A549 (cell line): Measurements from ENCODE around the gene EXTL1. TPM values are rescaled to one million over a fixed set of nuclear protein-coding genes. Genes with fewer than 3 reads are reported as not detected.

Experiments used
- ATAC-seq, 2 experiments: fragments of 200-7000 bp in 1 of 2; fragments of >200 bp in 1 of 2; cut with Nextera tagmentation in 1 of 2; cut with Tn5 transposase in 1 of 2; 3 replicates each; pipeline versions ENCODE4 v1.8.0 to v1.9.1; 2018 to 2020; ENCODE audit warnings: mild to moderate bottlenecking in 1 of 2, moderate library complexity in 1 of 2
- CTCF ChIA-PET: fragments of 300-600 bp; sonication (Branson Sonifier 250); formaldehyde crosslinking; extraction: SDS; loops from one replicate; lab custom pipeline; 2021; ENCODE audit warnings: antibody characterized with exemption, inconsistent platforms; lab: Yijun Ruan, JAX
- POLR2A ChIA-PET: fragments of 350-600 bp; formaldehyde crosslinking; extraction: SDS; loops from one replicate; lab custom pipeline; 2021; ENCODE audit warnings: antibody characterized with exemption, inconsistent platforms; lab: Yijun Ruan, JAX
- DNase-seq, 2 experiments: peaks; one replicate each; pipeline versions ENCODE4 v3.0.0 to v3.0.0-alpha.2; 2011 to 2016; ENCODE audit warnings: low read depth in 1 of 2, low spot score in 1 of 2
- FAIRE-seq: peaks from 2 replicates; lab custom pipeline; 2011; peaks lifted over from hg19 to GRCh38; lab: Jason Lieb, UNC
- H3K27ac ChIP-seq, 2 experiments: fragments of >200 bp; sonication (Bioruptor Twin); formaldehyde crosslinking; 3 replicates each; pipeline ENCODE4 v1.5.1; 2016 to 2017
- H3K4me1 ChIP-seq: fragments of >200 bp; sonication (Bioruptor Twin); formaldehyde crosslinking; 3 replicates; pipeline ENCODE4 v1.6.1; 2016
- H3K4me2 ChIP-seq: fragments of >200 bp; sonication (Bioruptor Twin); formaldehyde crosslinking; 3 replicates; pipeline ENCODE4 v1.6.1; 2016
- H3K4me3 ChIP-seq: fragments of >200 bp; sonication (Bioruptor Twin); formaldehyde crosslinking; 3 replicates; pipeline ENCODE4 v1.5.1; 2016
- H3K9me3 ChIP-seq: fragments of >200 bp; sonication (Bioruptor Twin); formaldehyde crosslinking; 3 replicates; pipeline ENCODE4 v1.6.1; 2016
- FOXS1 ChIP-seq: fragments of 250-450 bp; sonication (Bioruptor Pico); IDR thresholded peaks from 2 replicates; pipeline ENCODE4 v1.5.0; 2020; ENCODE audit warnings: mild to moderate bottlenecking, moderate library complexity
- HOXB5 ChIP-seq: fragments of 250-450 bp; sonication (Bioruptor Pico); IDR thresholded peaks from 2 replicates; pipeline ENCODE4 v1.5.0; 2020; ENCODE audit warnings: mild to moderate bottlenecking, moderate library complexity
- JUNB ChIP-seq: fragments of >200 bp; sonication (Bioruptor Twin); formaldehyde crosslinking; IDR thresholded peaks from 2 replicates; pipeline ENCODE4 v1.6.1; 2016
- MYC ChIP-seq: IDR thresholded peaks from 2 replicates; pipeline ENCODE4 v1.6.1; 2012; ENCODE audit warnings: mild to moderate bottlenecking, inconsistent platforms, low read length, improper control_type of control experiment, borderline replicate concordance
- NFE2L2 ChIP-seq: fragments of 150-350 bp; conservative IDR thresholded peaks from 2 replicates; pipeline ENCODE4 v1.6.1; 2014; ENCODE audit warnings: low read length
- PHF8 ChIP-seq: fragments of 200-600 bp; sonication (generic); IDR thresholded peaks from 2 replicates; pipeline ENCODE4 v1.6.1; 2016; ENCODE audit warnings: low read depth, mild to moderate bottlenecking, antibody characterized with exemption, moderate library complexity, borderline replicate concordance
- POLR2AphosphoS2 ChIP-seq: conservative IDR thresholded peaks from 2 replicates; pipeline ENCODE4 v1.6.1; 2012; ENCODE audit warnings: low read length, improper control_type of control experiment, inconsistent platforms
- RARB ChIP-seq: fragments of 250-450 bp; sonication (Bioruptor Pico); IDR thresholded peaks from 2 replicates; pipeline ENCODE4 v1.8.0; 2021; ENCODE audit warnings: mild to moderate bottlenecking, moderate library complexity
- RNF2 ChIP-seq: fragments of 200-600 bp; sonication (generic); IDR thresholded peaks from 2 replicates; pipeline ENCODE4 v1.6.1; 2016; ENCODE audit warnings: low read depth, mild to moderate bottlenecking, antibody characterized with exemption, moderate library complexity, borderline replicate concordance
- TFCP2L1 ChIP-seq: fragments of 250-450 bp; sonication (Bioruptor Pico); IDR thresholded peaks from 2 replicates; pipeline ENCODE4 v1.5.0; 2021; ENCODE audit warnings: mild to moderate bottlenecking
- TP53 ChIP-seq: fragments of 250-450 bp; sonication (Bioruptor Pico); IDR thresholded peaks from 2 replicates; pipeline ENCODE4 v1.5.0; 2021; ENCODE audit warnings: mild to moderate bottlenecking, moderate library complexity
- ZC3H11A ChIP-seq: fragments of 450-650 bp; IDR thresholded peaks from 2 replicates; pipeline ENCODE4 v1.6.1; 2014; ENCODE audit warnings: antibody characterized with exemption, mild to moderate bottlenecking
- whole genome bisulfite sequencing: methylation state at CpG from one replicate; pipeline ENCODE4 v1.1.6; 2017; ENCODE audit errors: missing lambda C conversion rate; 5-methylcytosine and 5-hydroxymethylcytosine counted together
- polyA plus RNA-seq, 4 experiments: library from polyadenylated mRNA; depleted of rRNA in 3 of 4; stranded (reverse); fragments of >200 nt; fragmentation: RNase III in 1 of 4; extraction: RNeasy Plus Mini Kit Qiagen cat#74134 plus additional on column Dnase treatment in 1 of 4; gene quantifications; 2 replicates in 3 of 4; 3 replicates in 1 of 4; pipeline ENCODE4 v1.2.3, GENCODE V29; 2011 to 2017
- small RNA-seq, 6 experiments: library from RNA; depleted of rRNA; stranded (forward); fragments of <200 nt; gene quantifications; one replicate each; pipeline ENCODE3, GENCODE V24; 2012
- TF ChIP-seq, protein P1 (sequence below): fragments of 200-600 bp; sonication (generic); IDR thresholded peaks from 2 replicates; pipeline ENCODE4 v1.6.1; 2016; ENCODE audit warnings: antibody characterized with exemption, mild to moderate bottlenecking, moderate library complexity
- TF ChIP-seq, protein P2 (sequence below): fragments of >200 bp; sonication (Bioruptor Twin); formaldehyde crosslinking; IDR thresholded peaks from 3 replicates; pipeline ENCODE4 v1.6.1; 2016

The EXTL1 gene
- polyA plus RNA-seq, 2 of the 4 experiments (the other 2 are of a cell fraction): 0.03 to 0.04 TPM

DNA sequence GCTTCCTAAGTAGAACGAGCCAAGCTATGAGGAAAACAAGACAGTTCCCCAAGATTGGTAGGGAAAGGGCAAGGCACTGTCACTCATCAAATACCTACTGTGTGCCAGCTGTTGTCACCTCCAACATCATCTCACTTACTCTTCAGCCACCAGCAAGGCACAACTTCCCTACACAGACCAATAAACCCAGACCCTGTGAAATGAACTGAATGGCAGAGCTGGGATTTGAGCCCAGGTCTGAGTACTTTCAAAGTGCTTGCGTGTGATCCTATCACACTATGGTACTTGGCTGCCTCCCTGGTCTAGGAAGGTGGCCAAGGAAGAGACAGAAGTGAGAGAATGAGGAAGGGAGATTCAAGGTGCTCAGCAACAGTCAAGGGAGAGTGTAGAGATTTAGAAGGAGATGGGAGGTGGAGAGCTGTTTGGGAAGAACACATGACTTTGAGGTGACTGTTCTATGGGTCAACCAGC lies 62.6 kb downstream of the EXTL1 start:
- 54% methylated on average over 2 of the region's 2 CpGs for WGBS
- ChIA-PET POLR2A (no interaction called here), CTCF (interaction anchor here (1.1 to 4.0 kb wide), 8 partner anchors 13 to 80 kb away, joined by 3 to 16 read pairs (median 4); no protein-coding TSS in a partner anchor)
- FAIRE-seq (no peak), DNase-seq (no peak), ATAC-seq (no peak)
- no peak overlapping the region for H3K27ac ChIP-seq
- H3K4me1 ChIP-seq: peaks cover 19% of the 10 kb centered on the region
- no peak overlapping the region for H3K4me2 ChIP-seq
- TF ChIP-seq, protein P1, sequence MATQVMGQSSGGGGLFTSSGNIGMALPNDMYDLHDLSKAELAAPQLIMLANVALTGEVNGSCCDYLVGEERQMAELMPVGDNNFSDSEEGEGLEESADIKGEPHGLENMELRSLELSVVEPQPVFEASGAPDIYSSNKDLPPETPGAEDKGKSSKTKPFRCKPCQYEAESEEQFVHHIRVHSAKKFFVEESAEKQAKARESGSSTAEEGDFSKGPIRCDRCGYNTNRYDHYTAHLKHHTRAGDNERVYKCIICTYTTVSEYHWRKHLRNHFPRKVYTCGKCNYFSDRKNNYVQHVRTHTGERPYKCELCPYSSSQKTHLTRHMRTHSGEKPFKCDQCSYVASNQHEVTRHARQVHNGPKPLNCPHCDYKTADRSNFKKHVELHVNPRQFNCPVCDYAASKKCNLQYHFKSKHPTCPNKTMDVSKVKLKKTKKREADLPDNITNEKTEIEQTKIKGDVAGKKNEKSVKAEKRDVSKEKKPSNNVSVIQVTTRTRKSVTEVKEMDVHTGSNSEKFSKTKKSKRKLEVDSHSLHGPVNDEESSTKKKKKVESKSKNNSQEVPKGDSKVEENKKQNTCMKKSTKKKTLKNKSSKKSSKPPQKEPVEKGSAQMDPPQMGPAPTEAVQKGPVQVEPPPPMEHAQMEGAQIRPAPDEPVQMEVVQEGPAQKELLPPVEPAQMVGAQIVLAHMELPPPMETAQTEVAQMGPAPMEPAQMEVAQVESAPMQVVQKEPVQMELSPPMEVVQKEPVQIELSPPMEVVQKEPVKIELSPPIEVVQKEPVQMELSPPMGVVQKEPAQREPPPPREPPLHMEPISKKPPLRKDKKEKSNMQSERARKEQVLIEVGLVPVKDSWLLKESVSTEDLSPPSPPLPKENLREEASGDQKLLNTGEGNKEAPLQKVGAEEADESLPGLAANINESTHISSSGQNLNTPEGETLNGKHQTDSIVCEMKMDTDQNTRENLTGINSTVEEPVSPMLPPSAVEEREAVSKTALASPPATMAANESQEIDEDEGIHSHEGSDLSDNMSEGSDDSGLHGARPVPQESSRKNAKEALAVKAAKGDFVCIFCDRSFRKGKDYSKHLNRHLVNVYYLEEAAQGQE: no peak
- no peak for TF ChIP-seq MYC
- no peaks in the 10 kb centered on the region for H3K9me3 ChIP-seq
- no peak overlapping the region for H3K4me3 ChIP-seq

DNA sequence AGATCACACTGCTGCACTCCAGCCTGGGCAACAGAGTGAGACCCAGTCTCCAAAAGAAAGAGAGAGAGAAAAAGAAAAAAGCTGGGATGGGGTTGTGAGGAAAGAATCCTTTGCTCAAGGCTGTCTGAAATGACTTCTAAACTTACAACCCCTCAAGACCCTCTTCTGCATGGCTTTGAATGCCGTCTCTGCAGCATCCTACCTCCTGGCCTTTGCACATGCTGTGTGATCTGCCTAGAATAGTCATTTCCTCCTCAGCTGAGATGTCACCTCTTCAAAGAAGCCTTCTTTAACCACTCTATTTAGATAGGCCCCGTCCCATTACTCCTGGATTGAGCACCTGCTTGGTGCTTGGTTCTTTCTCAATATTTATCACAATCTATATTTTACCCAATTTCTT lies 63.3 kb downstream of the EXTL1 start:
- 55% methylated on average over 2 of the region's 2 CpGs for WGBS
- H3K4me3 ChIP-seq: no peak overlapping the region
- CTCF ChIA-PET: interaction anchor here (0.7 to 4.0 kb wide), 5 partner anchors 18 to 61 kb away, joined by 4 to 16 read pairs (median 6); no protein-coding TSS in a partner anchor

More for the DNA sequence above, 63.3 kb downstream of the EXTL1 start:
- Histone ChIP-seq H3K27ac (no peak overlapping the region), H3K4me2 (no peak overlapping the region), H3K4me1 (peaks cover 12% of the 10 kb centered on the region), H3K9me3 (no peaks in the 10 kb centered on the region)
- TF ChIP-seq HOXB5 (CRISPR knock-in tag) (no peak), TP53 (no peak), FOXS1 (CRISPR knock-in tag) (no peak), RARB (CRISPR knock-in tag) (no peak), POLR2AphosphoS2 (no peak), ZC3H11A (no peak), TFCP2L1 (CRISPR knock-in tag) (no peak), JUNB (no peak), PHF8 (no peak), NFE2L2 (no peak), RNF2 (no peak)
- TF ChIP-seq, protein P2, sequence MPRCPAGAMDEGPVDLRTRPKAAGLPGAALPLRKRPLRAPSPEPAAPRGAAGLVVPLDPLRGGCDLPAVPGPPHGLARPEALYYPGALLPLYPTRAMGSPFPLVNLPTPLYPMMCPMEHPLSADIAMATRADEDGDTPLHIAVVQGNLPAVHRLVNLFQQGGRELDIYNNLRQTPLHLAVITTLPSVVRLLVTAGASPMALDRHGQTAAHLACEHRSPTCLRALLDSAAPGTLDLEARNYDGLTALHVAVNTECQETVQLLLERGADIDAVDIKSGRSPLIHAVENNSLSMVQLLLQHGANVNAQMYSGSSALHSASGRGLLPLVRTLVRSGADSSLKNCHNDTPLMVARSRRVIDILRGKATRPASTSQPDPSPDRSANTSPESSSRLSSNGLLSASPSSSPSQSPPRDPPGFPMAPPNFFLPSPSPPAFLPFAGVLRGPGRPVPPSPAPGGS: no peak
- TF ChIP-seq, protein P1: no peak
- no peak for FAIRE-seq
- DNase-seq: no peak
- POLR2A ChIA-PET: no interaction called here
- no peak for ATAC-seq

Small RNA genes within 50 kb of the gene (small RNA-seq; reads per million reads assigned to genes)
- gene RF00283: 0 reads per million in 6 experiments
- 0 reads per million in 6 experiments for gene RF00492

Other genes starting within 250 kb of the EXTL1 start
- gene SELENON, start 221.6 kb upstream of the EXTL1 start, polyA plus RNA-seq (2011; rRNA removed): 16.6 and 30.1 TPM in 2 replicates
- 38.8 to 41.1 TPM (median 40.0 TPM) in 3 replicates for gene SELENON, start 221.6 kb upstream of the EXTL1 start, polyA plus RNA-seq (2017; fragmentation: RNase III; extraction: RNeasy Plus Mini Kit Qiagen cat#74134 plus additional on column Dnase treatment)
- 26.1 and 33.0 TPM in 2 replicates for gene MTFR1L, start 201.8 kb upstream of the EXTL1 start, polyA plus RNA-seq (2011; rRNA removed)
- gene MTFR1L, start 201.8 kb upstream of the EXTL1 start, polyA plus RNA-seq (2017; fragmentation: RNase III; extraction: RNeasy Plus Mini Kit Qiagen cat#74134 plus additional on column Dnase treatment): 24.7 to 26.1 TPM (median 25.9 TPM) in 3 replicates
- gene AUNIP, start 162.3 kb upstream of the EXTL1 start, polyA plus RNA-seq (2011; rRNA removed): 6.6 and 8.4 TPM in 2 replicates
- gene AUNIP, start 162.3 kb upstream of the EXTL1 start, polyA plus RNA-seq (2017; fragmentation: RNase III; extraction: RNeasy Plus Mini Kit Qiagen cat#74134 plus additional on column Dnase treatment): 5.6 to 7.3 TPM (median 6.5 TPM) in 3 replicates
- gene PAQR7, start 146.1 kb upstream of the EXTL1 start, polyA plus RNA-seq (2011; rRNA removed): 2.3 and 3.4 TPM in 2 replicates
- gene PAQR7, start 146.1 kb upstream of the EXTL1 start, polyA plus RNA-seq (2017; fragmentation: RNase III; extraction: RNeasy Plus Mini Kit Qiagen cat#74134 plus additional on column Dnase treatment): 5.9 to 6.4 TPM (median 6.0 TPM) in 3 replicates
- 75.3 and 82.4 TPM in 2 replicates for gene STMN1, start 115.4 kb upstream of the EXTL1 start, polyA plus RNA-seq (2011; rRNA removed)
- 145 to 177 TPM (median 147 TPM) in 3 replicates for gene STMN1, start 115.4 kb upstream of the EXTL1 start, polyA plus RNA-seq (2017; fragmentation: RNase III; extraction: RNeasy Plus Mini Kit Qiagen cat#74134 plus additional on column Dnase treatment)
- gene PAFAH2, start 23.7 kb upstream of the EXTL1 start, polyA plus RNA-seq (2011; rRNA removed): 13.7 and 13.8 TPM in 2 replicates
- 6.3 to 7.1 TPM (median 7.0 TPM) in 3 replicates for gene PAFAH2, start 23.7 kb upstream of the EXTL1 start, polyA plus RNA-seq (2017; fragmentation: RNase III; extraction: RNeasy Plus Mini Kit Qiagen cat#74134 plus additional on column Dnase treatment)
- gene SLC30A2, start 24.3 kb downstream of the EXTL1 start, polyA plus RNA-seq (2011; rRNA removed): not detected in 2 replicates
- gene SLC30A2, start 24.3 kb downstream of the EXTL1 start, polyA plus RNA-seq (2017; fragmentation: RNase III; extraction: RNeasy Plus Mini Kit Qiagen cat#74134 plus additional on column Dnase treatment): not detected in 3 replicates
- not detected in 2 replicates for gene TRIM63, start 45.9 kb downstream of the EXTL1 start, polyA plus RNA-seq (2011; rRNA removed)
- not detected in 3 replicates for gene TRIM63, start 45.9 kb downstream of the EXTL1 start, polyA plus RNA-seq (2017; fragmentation: RNase III; extraction: RNeasy Plus Mini Kit Qiagen cat#74134 plus additional on column Dnase treatment)
- 4.3 and 5.6 TPM in 2 replicates for gene PDIK1L, start 90.0 kb downstream of the EXTL1 start, polyA plus RNA-seq (2011; rRNA removed)
- 1.8 to 2.3 TPM (median 2.0 TPM) in 3 replicates for gene PDIK1L, start 90.0 kb downstream of the EXTL1 start, polyA plus RNA-seq (2017; fragmentation: RNase III; extraction: RNeasy Plus Mini Kit Qiagen cat#74134 plus additional on column Dnase treatment)
- gene FAM110D, start 137.3 kb downstream of the EXTL1 start, polyA plus RNA-seq (2011; rRNA removed): 0.03 and 0.04 TPM in 2 replicates
- 0.04 to 0.05 TPM (median 0.04 TPM) in 3 replicates for gene FAM110D, start 137.3 kb downstream of the EXTL1 start, polyA plus RNA-seq (2017; fragmentation: RNase III; extraction: RNeasy Plus Mini Kit Qiagen cat#74134 plus additional on column Dnase treatment)
- gene C1orf232, start 147.2 kb downstream of the EXTL1 start, polyA plus RNA-seq (2011; rRNA removed): not detected in 2 replicates
- not detected in 3 replicates for gene C1orf232, start 147.2 kb downstream of the EXTL1 start, polyA plus RNA-seq (2017; fragmentation: RNase III; extraction: RNeasy Plus Mini Kit Qiagen cat#74134 plus additional on column Dnase treatment)
- 25.6 and 27.2 TPM in 2 replicates for gene ZNF593, start 148.1 kb downstream of the EXTL1 start, polyA plus RNA-seq (2011; rRNA removed)
- 40.5 to 45.4 TPM (median 43.7 TPM) in 3 replicates for gene ZNF593, start 148.1 kb downstream of the EXTL1 start, polyA plus RNA-seq (2017; fragmentation: RNase III; extraction: RNeasy Plus Mini Kit Qiagen cat#74134 plus additional on column Dnase treatment)
- not detected in 2 replicates for gene ZNF593OS, start 150.1 kb downstream of the EXTL1 start, polyA plus RNA-seq (2011; rRNA removed)
- not detected in 3 replicates for gene ZNF593OS, start 150.1 kb downstream of the EXTL1 start, polyA plus RNA-seq (2017; fragmentation: RNase III; extraction: RNeasy Plus Mini Kit Qiagen cat#74134 plus additional on column Dnase treatment)
- gene CNKSR1, start 155.7 kb downstream of the EXTL1 start, polyA plus RNA-seq (2011; rRNA removed): 0.32 and 0.60 TPM in 2 replicates
- gene CNKSR1, start 155.7 kb downstream of the EXTL1 start, polyA plus RNA-seq (2017; fragmentation: RNase III; extraction: RNeasy Plus Mini Kit Qiagen cat#74134 plus additional on column Dnase treatment): 0.17 to 0.84 TPM (median 0.34 TPM) in 3 replicates
- not detected in 2 replicates for gene CATSPER4, start 168.8 kb downstream of the EXTL1 start, polyA plus RNA-seq (2011; rRNA removed)
- not detected in 3 replicates for gene CATSPER4, start 168.8 kb downstream of the EXTL1 start, polyA plus RNA-seq (2017; fragmentation: RNase III; extraction: RNeasy Plus Mini Kit Qiagen cat#74134 plus additional on column Dnase treatment)
- 21.1 and 25.6 TPM in 2 replicates for gene CEP85, start 212.4 kb downstream of the EXTL1 start, polyA plus RNA-seq (2011; rRNA removed)
- 13.0 to 13.6 TPM (median 13.5 TPM) in 3 replicates for gene CEP85, start 212.4 kb downstream of the EXTL1 start, polyA plus RNA-seq (2017; fragmentation: RNase III; extraction: RNeasy Plus Mini Kit Qiagen cat#74134 plus additional on column Dnase treatment)